Loucy (cell line): ENCODE measurements around the gene SMC6.

Experiments used
- H2AFZ ChIP-seq: fragments of 200-600 bp; sonication (generic); 2 replicates; pipeline ENCODE4 v1.6.0; 2016; ENCODE audit warnings: antibody characterized with exemption, mild to moderate bottlenecking, low read length, moderate library complexity
- H3F3A ChIP-seq: fragments of 200-600 bp; 2 replicates; pipeline ENCODE4 v1.6.0; 2016; ENCODE audit warnings: antibody characterized with exemption, low read depth, mild to moderate bottlenecking
- H3K27me3 ChIP-seq: fragments of 200-600 bp; sonication (generic); 2 replicates; pipeline ENCODE4 v1.6.1; 2014; ENCODE audit warnings: low read length, mild to moderate bottlenecking; ENCODE audit not compliant: insufficient read depth, poor library complexity, severe bottlenecking
- H3K36me3 ChIP-seq: fragments of 200-600 bp; sonication (generic); 2 replicates; pipeline ENCODE4 v1.6.1; 2016; ENCODE audit warnings: low read length; ENCODE audit not compliant: insufficient read depth
- H3K4me1 ChIP-seq: fragments of 200-600 bp; sonication (generic); 2 replicates; pipeline ENCODE4 v1.5.1; 2014; ENCODE audit warnings: low read length, mild to moderate bottlenecking; ENCODE audit not compliant: insufficient read depth, poor library complexity, severe bottlenecking
- H3K4me2 ChIP-seq: fragments of 200-600 bp; sonication (generic); 2 replicates; pipeline ENCODE4 v1.6.0; 2014; ENCODE audit warnings: antibody characterized with exemption, low read length, low read depth, mild to moderate bottlenecking; ENCODE audit not compliant: poor library complexity, severe bottlenecking
- H3K4me3 ChIP-seq: fragments of 200-600 bp; sonication (generic); 2 replicates; pipeline ENCODE4 v1.5.1; 2014; ENCODE audit warnings: low read length, mild to moderate bottlenecking, mixed read lengths; ENCODE audit not compliant: poor library complexity, severe bottlenecking
- H3K79me2 ChIP-seq: fragments of 200-600 bp; sonication (generic); 2 replicates; pipeline ENCODE4 v1.6.1; 2014; ENCODE audit warnings: low read length; ENCODE audit not compliant: insufficient read depth
- H3K9ac ChIP-seq: fragments of 200-600 bp; sonication (generic); 2 replicates; pipeline ENCODE4 v1.6.0; 2014; ENCODE audit warnings: mild to moderate bottlenecking, low read depth, low read length, moderate library complexity; ENCODE audit not compliant: poor library complexity, severe bottlenecking
- H3K9me2 ChIP-seq: fragments of 200-600 bp; sonication (generic); replicated peaks from 2 replicates; pipeline ENCODE4 v1.6.1; 2016; ENCODE audit warnings: low read depth, low read length, mixed read lengths
- H3K9me3 ChIP-seq: fragments of 200-600 bp; sonication (generic); 2 replicates; pipeline ENCODE4 v1.6.1; 2014; ENCODE audit warnings: mild to moderate bottlenecking, antibody characterized with exemption, low read length, low read depth; ENCODE audit not compliant: insufficient read depth
- H4K20me1 ChIP-seq: fragments of 200-600 bp; sonication (generic); 2 replicates; pipeline ENCODE4 v1.6.0; 2014; ENCODE audit warnings: antibody characterized with exemption, low read length, mild to moderate bottlenecking; ENCODE audit not compliant: insufficient read depth, poor library complexity, severe bottlenecking
- EZH2phosphoT487 ChIP-seq: fragments of 200-600 bp; IDR thresholded peaks from 2 replicates; pipeline ENCODE4 v1.6.1; 2018; ENCODE audit warnings: antibody characterized with exemption, mild to moderate bottlenecking, moderate library complexity, borderline replicate concordance
- TF ChIP-seq, protein P1 (sequence below): fragments of 200-600 bp; sonication (generic); conservative IDR thresholded peaks from 2 replicates; pipeline ENCODE4 v1.5.1; 2014; ENCODE audit warnings: mild to moderate bottlenecking, antibody characterized with exemption, low read length

SMC6 gene

DNA sequence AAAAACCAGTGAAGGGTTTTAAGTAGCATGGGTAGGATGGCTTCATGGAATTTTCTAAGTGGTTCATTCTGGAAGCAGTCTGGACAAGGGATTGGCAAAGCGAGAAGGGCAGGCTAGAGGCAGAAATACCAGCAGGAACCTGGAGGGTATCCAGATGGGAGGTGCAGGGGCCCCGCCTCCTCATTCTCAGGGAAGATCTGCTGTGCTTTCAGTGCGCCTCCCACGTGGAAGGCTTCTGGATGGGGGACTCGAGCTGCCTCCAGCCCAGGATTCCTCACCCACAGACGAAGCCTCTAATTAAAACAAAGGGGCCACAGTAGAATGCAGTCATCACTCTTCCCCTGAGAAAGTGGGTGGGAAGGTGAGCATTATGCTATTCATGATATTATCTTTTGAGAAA lies 133.3 kb downstream of the SMC6 start:
- TF ChIP-seq EZH2phosphoT487 = no peak
- TF ChIP-seq, protein P1, sequence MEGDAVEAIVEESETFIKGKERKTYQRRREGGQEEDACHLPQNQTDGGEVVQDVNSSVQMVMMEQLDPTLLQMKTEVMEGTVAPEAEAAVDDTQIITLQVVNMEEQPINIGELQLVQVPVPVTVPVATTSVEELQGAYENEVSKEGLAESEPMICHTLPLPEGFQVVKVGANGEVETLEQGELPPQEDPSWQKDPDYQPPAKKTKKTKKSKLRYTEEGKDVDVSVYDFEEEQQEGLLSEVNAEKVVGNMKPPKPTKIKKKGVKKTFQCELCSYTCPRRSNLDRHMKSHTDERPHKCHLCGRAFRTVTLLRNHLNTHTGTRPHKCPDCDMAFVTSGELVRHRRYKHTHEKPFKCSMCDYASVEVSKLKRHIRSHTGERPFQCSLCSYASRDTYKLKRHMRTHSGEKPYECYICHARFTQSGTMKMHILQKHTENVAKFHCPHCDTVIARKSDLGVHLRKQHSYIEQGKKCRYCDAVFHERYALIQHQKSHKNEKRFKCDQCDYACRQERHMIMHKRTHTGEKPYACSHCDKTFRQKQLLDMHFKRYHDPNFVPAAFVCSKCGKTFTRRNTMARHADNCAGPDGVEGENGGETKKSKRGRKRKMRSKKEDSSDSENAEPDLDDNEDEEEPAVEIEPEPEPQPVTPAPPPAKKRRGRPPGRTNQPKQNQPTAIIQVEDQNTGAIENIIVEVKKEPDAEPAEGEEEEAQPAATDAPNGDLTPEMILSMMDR = no peak

DNA sequence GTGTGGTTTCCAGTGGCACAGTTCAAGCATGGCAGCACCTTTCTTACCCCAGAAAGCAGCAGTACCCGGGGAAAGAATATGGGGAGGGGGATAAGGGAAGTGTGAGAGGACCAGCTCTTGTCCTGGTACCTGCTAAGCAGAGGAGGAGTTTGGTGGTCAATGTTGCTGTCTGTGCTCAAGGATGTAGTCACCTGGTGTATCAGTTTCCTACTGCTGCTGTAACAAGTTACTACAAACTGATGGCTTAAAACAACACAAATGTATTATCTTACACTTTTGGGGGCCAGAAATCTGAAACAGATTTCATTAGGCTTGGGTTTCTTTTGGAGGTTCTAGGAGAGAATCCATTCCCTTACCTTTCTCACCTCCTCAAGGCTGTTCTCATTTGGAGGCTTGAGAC lies 135.7 kb downstream of the SMC6 start:
- no peak for TF ChIP-seq EZH2phosphoT487
- TF ChIP-seq, protein P1 = no peak
- H3K9me2 ChIP-seq = no peaks in the 10 kb centered on the region
- no peak overlapping the region for H2AFZ ChIP-seq
- H3K79me2 ChIP-seq = no peaks in the 10 kb centered on the region
- no peaks in the 10 kb centered on the region for H3K27me3 ChIP-seq
- no peak overlapping the region for H3K4me3 ChIP-seq
- H3K36me3 ChIP-seq = no peaks in the 10 kb centered on the region
- H3K9ac ChIP-seq = no peak overlapping the region
- H4K20me1 ChIP-seq = no peaks in the 10 kb centered on the region
- H3K9me3 ChIP-seq = no peaks in the 10 kb centered on the region
- H3F3A ChIP-seq = no peaks in the 10 kb centered on the region
- no peak overlapping the region for H3K4me2 ChIP-seq
- H3K4me1 ChIP-seq = no peaks in the 10 kb centered on the region

More for the DNA sequence above, 133.3 kb downstream of the SMC6 start:
- Histone ChIP-seq H3K4me3 (no peak overlapping the region), H3K79me2 (no peaks in the 10 kb centered on the region), H3K4me2 (no peak overlapping the region), H2AFZ (no peak overlapping the region), H3K36me3 (no peaks in the 10 kb centered on the region), H3K9me3 (no peaks in the 10 kb centered on the region), H3K27me3 (no peaks in the 10 kb centered on the region), H3K9me2 (no peaks in the 10 kb centered on the region), H3F3A (no peaks in the 10 kb centered on the region), H3K9ac (no peak overlapping the region), H4K20me1 (no peaks in the 10 kb centered on the region), H3K4me1 (no peaks in the 10 kb centered on the region)

DNA sequence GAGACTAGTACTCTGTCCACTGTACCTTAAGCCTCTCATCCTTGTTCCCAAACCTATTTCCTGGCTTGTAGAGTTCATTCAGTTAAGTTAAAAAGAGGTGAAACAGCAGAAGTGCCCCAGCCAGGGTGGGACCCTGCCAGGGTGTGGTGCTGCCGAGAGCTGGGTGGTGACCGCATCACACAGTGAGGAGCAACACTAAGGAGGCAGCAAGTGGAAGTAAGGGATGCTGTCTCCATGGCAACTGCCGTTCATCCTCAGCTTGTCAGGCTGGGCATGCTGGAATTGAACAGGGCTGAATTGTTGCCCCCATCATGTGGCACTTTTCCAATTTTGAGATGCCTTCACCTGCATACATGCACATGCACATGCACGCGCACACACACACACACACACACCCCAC lies 136.1 kb downstream of the SMC6 start:
- Histone ChIP-seq H3K9me2 (no peaks in the 10 kb centered on the region), H3K36me3 (no peaks in the 10 kb centered on the region), H3K9me3 (no peaks in the 10 kb centered on the region), H3K4me2 (no peak overlapping the region), H3K4me3 (no peak overlapping the region), H3K9ac (no peak overlapping the region), H2AFZ (no peak overlapping the region), H4K20me1 (no peaks in the 10 kb centered on the region), H3K4me1 (no peaks in the 10 kb centered on the region), H3K27me3 (no peaks in the 10 kb centered on the region), H3F3A (no peaks in the 10 kb centered on the region), H3K79me2 (no peaks in the 10 kb centered on the region)
- no peak for TF ChIP-seq EZH2phosphoT487
- TF ChIP-seq, protein P1 = no peak
